A549 (cell line): ENCODE data around the gene ATG2A. TPM values are rescaled to one million over a fixed set of nuclear protein-coding genes. Genes with fewer than 3 reads are reported as not detected.

ENCODE experiments used
- ATAC-seq, 2 experiments: fragments of 200-7000 bp in 1 of 2; fragments of >200 bp in 1 of 2; cut with Nextera tagmentation in 1 of 2; cut with Tn5 transposase in 1 of 2; 3 replicates each; pipeline versions ENCODE4 v1.8.0 to v1.9.1; 2018 to 2020; ENCODE audit warnings: mild to moderate bottlenecking in 1 of 2, moderate library complexity in 1 of 2
- CTCF ChIA-PET: fragments of 300-600 bp; sonication (Branson Sonifier 250); formaldehyde crosslinking; extraction: SDS; loops from one replicate; lab custom pipeline; 2021; ENCODE audit warnings: antibody characterized with exemption, inconsistent platforms; lab: Yijun Ruan, JAX
- POLR2A ChIA-PET: fragments of 350-600 bp; formaldehyde crosslinking; extraction: SDS; loops from one replicate; lab custom pipeline; 2021; ENCODE audit warnings: antibody characterized with exemption, inconsistent platforms; lab: Yijun Ruan, JAX
- DNase-seq, 2 experiments: peaks; one replicate each; pipeline versions ENCODE4 v3.0.0 to v3.0.0-alpha.2; 2011 to 2016; ENCODE audit warnings: low read depth in 1 of 2, low spot score in 1 of 2
- FAIRE-seq: peaks from 2 replicates; lab custom pipeline; 2011; peaks lifted over from hg19 to GRCh38; lab: Jason Lieb, UNC
- H3K27ac ChIP-seq, 2 experiments: fragments of >200 bp; sonication (Bioruptor Twin); formaldehyde crosslinking; 3 replicates each; pipeline ENCODE4 v1.5.1; 2016 to 2017
- H3K4me1 ChIP-seq: fragments of >200 bp; sonication (Bioruptor Twin); formaldehyde crosslinking; 3 replicates; pipeline ENCODE4 v1.6.1; 2016
- H3K4me2 ChIP-seq: fragments of >200 bp; sonication (Bioruptor Twin); formaldehyde crosslinking; 3 replicates; pipeline ENCODE4 v1.6.1; 2016
- H3K4me3 ChIP-seq: fragments of >200 bp; sonication (Bioruptor Twin); formaldehyde crosslinking; 3 replicates; pipeline ENCODE4 v1.5.1; 2016
- H3K9me3 ChIP-seq: fragments of >200 bp; sonication (Bioruptor Twin); formaldehyde crosslinking; 3 replicates; pipeline ENCODE4 v1.6.1; 2016
- BHLHE40 ChIP-seq: IDR thresholded peaks from 2 replicates; pipeline ENCODE4 v1.6.1; 2012; ENCODE audit warnings: low read depth, low read length, inconsistent platforms
- CBX2 ChIP-seq: fragments of 200-600 bp; sonication (generic); IDR thresholded peaks from 2 replicates; pipeline ENCODE4 v1.6.1; 2016; ENCODE audit warnings: low read depth, mild to moderate bottlenecking, borderline replicate concordance
- CEBPB ChIP-seq, 2 experiments: fragments of >200 bp in 1 of 2; sonication (Bioruptor Twin) in 1 of 2; formaldehyde crosslinking in 1 of 2; IDR thresholded peaks; 2 replicates each; pipeline ENCODE4 v1.6.1; 2012 to 2016
- CHD4 ChIP-seq: fragments of 200-600 bp; sonication (generic); IDR thresholded peaks from 2 replicates; pipeline ENCODE4 v1.6.1; 2016; ENCODE audit warnings: antibody characterized with exemption, mild to moderate bottlenecking, borderline replicate concordance
- CTCF ChIP-seq: fragments of >200 bp; sonication (Bioruptor Twin); formaldehyde crosslinking; IDR thresholded peaks from 3 replicates; pipeline ENCODE4 v1.5.1; 2016
- ELK1 ChIP-seq: fragments of 150-350 bp; IDR thresholded peaks from 2 replicates; pipeline ENCODE4 v1.6.1; 2014; ENCODE audit warnings: low read depth, mild to moderate bottlenecking, low read length
- EP300 ChIP-seq, 2 experiments: fragments of >200 bp; sonication (Bioruptor Twin); formaldehyde crosslinking; IDR thresholded peaks; 2 replicates in 1 of 2; 3 replicates in 1 of 2; pipeline ENCODE4 v1.6.1; 2016 to 2017
- ESRRA ChIP-seq: fragments of 150-350 bp; IDR thresholded peaks from 2 replicates; pipeline ENCODE4 v1.6.1; 2014; ENCODE audit warnings: mild to moderate bottlenecking, low read length, borderline replicate concordance
- FOSL2 ChIP-seq, 2 experiments: fragments of 450-650 bp in 1 of 2; fragments of >200 bp in 1 of 2; sonication (Bioruptor Twin) in 1 of 2; formaldehyde crosslinking; IDR thresholded peaks; 2 replicates each; pipeline versions ENCODE4 v1.5.0 to v1.6.1; 2016 to 2020; ENCODE audit warnings: mild to moderate bottlenecking in 1 of 2, moderate library complexity in 1 of 2
- GATA3 ChIP-seq: IDR thresholded peaks from 2 replicates; pipeline ENCODE4 v1.6.1; 2012; ENCODE audit warnings: borderline replicate concordance
- HES2 ChIP-seq: fragments of >200 bp; sonication (Bioruptor Twin); formaldehyde crosslinking; IDR thresholded peaks from 2 replicates; pipeline ENCODE4 v1.6.1; 2016
- JUNB ChIP-seq: fragments of >200 bp; sonication (Bioruptor Twin); formaldehyde crosslinking; IDR thresholded peaks from 2 replicates; pipeline ENCODE4 v1.6.1; 2016
- KDM1A ChIP-seq: fragments of 200-600 bp; sonication (generic); IDR thresholded peaks from 2 replicates; pipeline ENCODE4 v1.6.1; 2016; ENCODE audit warnings: low read depth, mild to moderate bottlenecking
- KDM5A ChIP-seq: fragments of 200-600 bp; sonication (generic); IDR thresholded peaks from 2 replicates; pipeline ENCODE4 v1.6.1; 2016; ENCODE audit warnings: antibody characterized with exemption, mild to moderate bottlenecking
- POLR2A ChIP-seq: IDR thresholded peaks from 2 replicates; pipeline ENCODE4 v1.6.1; 2012; ENCODE audit warnings: mild to moderate bottlenecking, low read length
- POLR2AphosphoS2 ChIP-seq: conservative IDR thresholded peaks from 2 replicates; pipeline ENCODE4 v1.6.1; 2012; ENCODE audit warnings: low read length, improper control_type of control experiment, inconsistent platforms
- RAD21 ChIP-seq, 2 experiments: fragments of >200 bp in 1 of 2; sonication (Bioruptor Twin) in 1 of 2; formaldehyde crosslinking in 1 of 2; IDR thresholded peaks in 1 of 2; conservative IDR thresholded peaks in 1 of 2; 2 replicates in 1 of 2; 3 replicates in 1 of 2; pipeline ENCODE4 v1.6.1; 2012 to 2018; ENCODE audit warnings: inconsistent platforms in 1 of 2
- RARB ChIP-seq: fragments of 250-450 bp; sonication (Bioruptor Pico); IDR thresholded peaks from 2 replicates; pipeline ENCODE4 v1.8.0; 2021; ENCODE audit warnings: mild to moderate bottlenecking, moderate library complexity
- REST ChIP-seq: fragments of 200-600 bp; sonication (generic); IDR thresholded peaks from 2 replicates; pipeline ENCODE4 v1.6.1; 2016; ENCODE audit warnings: antibody characterized with exemption, mild to moderate bottlenecking, moderate library complexity
- RFX5 ChIP-seq: fragments of 450-650 bp; IDR thresholded peaks from 2 replicates; pipeline ENCODE4 v1.7.1; 2014; ENCODE audit warnings: antibody characterized with exemption, mild to moderate bottlenecking, moderate library complexity
- RNF2 ChIP-seq: fragments of 200-600 bp; sonication (generic); IDR thresholded peaks from 2 replicates; pipeline ENCODE4 v1.6.1; 2016; ENCODE audit warnings: low read depth, mild to moderate bottlenecking, antibody characterized with exemption, moderate library complexity, borderline replicate concordance
- TFCP2L1 ChIP-seq: fragments of 250-450 bp; sonication (Bioruptor Pico); IDR thresholded peaks from 2 replicates; pipeline ENCODE4 v1.5.0; 2021; ENCODE audit warnings: mild to moderate bottlenecking
- ZC3H11A ChIP-seq: fragments of 450-650 bp; IDR thresholded peaks from 2 replicates; pipeline ENCODE4 v1.6.1; 2014; ENCODE audit warnings: antibody characterized with exemption, mild to moderate bottlenecking
- ZSCAN20 ChIP-seq: fragments of 250-450 bp; sonication (Bioruptor Pico); IDR thresholded peaks from 2 replicates; pipeline ENCODE4 v1.8.0; 2022; ENCODE audit warnings: mild to moderate bottlenecking, moderate library complexity
- WGBS: methylation state at CpG from one replicate; pipeline ENCODE4 v1.1.6; 2017; ENCODE audit errors: missing lambda C conversion rate; 5-methylcytosine and 5-hydroxymethylcytosine counted together
- polyA plus RNA-seq, 4 experiments: library from polyadenylated mRNA; depleted of rRNA in 3 of 4; stranded (reverse); fragments of >200 nt; fragmentation: RNase III in 1 of 4; extraction: RNeasy Plus Mini Kit Qiagen cat#74134 plus additional on column Dnase treatment in 1 of 4; gene quantifications; 2 replicates in 3 of 4; 3 replicates in 1 of 4; pipeline ENCODE4 v1.2.3, GENCODE V29; 2011 to 2017

The ATG2A gene
- polyA plus RNA-seq, 2 of the 4 experiments (the other 2 are of a cell fraction): 3.1 to 13.4 TPM

- Histone ChIP-seq H3K4me1 (peaks cover 86% of the 10 kb centered on the region), H3K4me2 (peak overlapping the region; percentile 85)
- CTCF ChIA-PET: interaction anchor here (0.7 to 31.5 kb wide), 8 partner anchors 10 to 124 kb away, joined by 3 to 1607 read pairs (median 19); partner anchors contain the start of genes ARL2, ATG2A, BATF2 and CDC42BPG
- POLR2A ChIA-PET: interaction anchor here (1.0 to 1.5 kb wide), 2 partner anchors 9 to 36 kb away, joined by 3 to 4 read pairs; no protein-coding TSS in a partner anchor
- no peak for DNase-seq
- no peak for FAIRE-seq
- TF ChIP-seq REST (no peak), ZSCAN20 (CRISPR knock-in tag) (no peak), CTCF (no peak), ZC3H11A (no peak)
- TF ChIP-seq, all 56 proteins: peak for 0
- Histone ChIP-seq H3K27ac (peak overlapping the region; percentile 92 to 97), H3K9me3 (no peaks in the 10 kb centered on the region), H3K4me3 (peak overlapping the region; percentile 9; the same call in 1 of the 3 replicates)
- 89% methylated on average over 7 of the region's 7 CpGs for WGBS
- ATAC-seq: no peak
Observed at GRCh38 chr11:64890522-64890939, 26.5 kb downstream of the ATG2A start.

GRCh38 chr11:64888729-64889511 is 28.1 kb downstream of the ATG2A start:
- Histone ChIP-seq H3K4me1 (peaks cover 82% of the 10 kb centered on the region), H3K4me3 (no peak overlapping the region), H3K4me2 (peak overlapping the region; percentile 85), H3K27ac (peak overlapping the region; percentile 92 to 97), H3K9me3 (no peaks in the 10 kb centered on the region)
- ATAC-seq: peak; percentile 68 to 78
- WGBS: 2% methylated on average over 8 of the region's 9 CpGs
- DNase-seq: peak; percentile 89 to 94
- ChIA-PET CTCF (interaction anchor here (0.9 to 31.5 kb wide), 14 partner anchors 10 to 228 kb away, joined by 3 to 1607 read pairs (median 7); partner anchors contain the start of genes ARL2, ATG2A, CDC42BPG and EHD1), POLR2A (interaction anchor here (0.7 to 1.5 kb wide), 5 partner anchors 8 to 110 kb away, joined by 3 to 9 read pairs (median 3); partner anchors contain the start of gene EHD1)
- peak; percentile 89 for FAIRE-seq
- TF ChIP-seq HES2 (no peak), RARB (no peak), POLR2A (peak; percentile 32), RFX5 (no peak), KDM5A (no peak), KDM1A (no peak), GATA3 (no peak; the same call in 1 of the 2 replicates), JUNB (peak; percentile 22; the same call in 1 of the 2 replicates), BHLHE40 (no peak), CHD4 (no peak), FOSL2 (IDR thresholded peaks at IDR 0.05) (peak; percentile 31; the same call in 1 of the 2 replicates), FOSL2 (CRISPR knock-in tag; IDR thresholded peaks at IDR 0.05) (peak; percentile 73), RAD21 (conservative IDR thresholded peaks at IDR 0.05 in 1 of 2, IDR thresholded peaks at IDR 0.05 in 1 of 2) (no peak; a peak in 1 of 5 replicates), CBX2 (no peak), RNF2 (no peak), ESRRA (peak; percentile 74; the same call in 1 of the 2 replicates), ELK1 (no peak), POLR2AphosphoS2 (no peak), TFCP2L1 (CRISPR knock-in tag) (no peak), CTCF (no peak), EP300 (IDR thresholded peaks at IDR 0.05) (0 out of 5 replicates have a peak, but pooled peaks of 1 of the 2 experiments have one; percentile 13), CEBPB (IDR thresholded peaks at IDR 0.05) (no peak)
